NCI-H345 (cell line): ENCODE measurements around the gene ARVCF.
A peak's percentile ranks its signal among the peaks of the same experiment; 100 is the strongest.

Source experiments
- DNase-seq: peaks from one replicate; lab custom pipeline; 2025; lab: John Stamatoyannopoulos, UW

ARVCF gene

GRCh38 chr22:19986410-19987341 is 29.9 kb downstream of the ARVCF start:
- peak; percentile 74 for DNase-seq

DNA sequence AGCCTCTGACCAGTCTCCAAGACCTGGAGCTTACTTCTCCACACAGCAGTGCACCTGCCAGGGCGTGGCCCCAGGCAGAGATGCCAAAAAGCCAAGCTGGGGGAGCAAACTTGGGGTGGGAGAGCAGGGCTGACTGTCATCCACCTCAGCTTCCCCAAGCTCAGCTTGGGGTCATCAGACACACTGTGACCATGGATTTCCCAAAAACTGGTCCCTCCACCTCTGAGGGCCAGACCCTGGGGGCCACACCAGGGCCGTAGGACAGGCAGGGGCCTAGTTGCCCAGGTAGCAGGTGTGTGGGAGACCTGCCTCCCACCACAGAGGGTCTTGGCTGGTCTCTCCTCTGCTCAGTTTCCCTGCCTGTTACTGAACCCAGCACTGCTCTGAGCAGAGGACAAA is 30.6 kb downstream of the ARVCF start:
- DNase-seq = no peak

DNA sequence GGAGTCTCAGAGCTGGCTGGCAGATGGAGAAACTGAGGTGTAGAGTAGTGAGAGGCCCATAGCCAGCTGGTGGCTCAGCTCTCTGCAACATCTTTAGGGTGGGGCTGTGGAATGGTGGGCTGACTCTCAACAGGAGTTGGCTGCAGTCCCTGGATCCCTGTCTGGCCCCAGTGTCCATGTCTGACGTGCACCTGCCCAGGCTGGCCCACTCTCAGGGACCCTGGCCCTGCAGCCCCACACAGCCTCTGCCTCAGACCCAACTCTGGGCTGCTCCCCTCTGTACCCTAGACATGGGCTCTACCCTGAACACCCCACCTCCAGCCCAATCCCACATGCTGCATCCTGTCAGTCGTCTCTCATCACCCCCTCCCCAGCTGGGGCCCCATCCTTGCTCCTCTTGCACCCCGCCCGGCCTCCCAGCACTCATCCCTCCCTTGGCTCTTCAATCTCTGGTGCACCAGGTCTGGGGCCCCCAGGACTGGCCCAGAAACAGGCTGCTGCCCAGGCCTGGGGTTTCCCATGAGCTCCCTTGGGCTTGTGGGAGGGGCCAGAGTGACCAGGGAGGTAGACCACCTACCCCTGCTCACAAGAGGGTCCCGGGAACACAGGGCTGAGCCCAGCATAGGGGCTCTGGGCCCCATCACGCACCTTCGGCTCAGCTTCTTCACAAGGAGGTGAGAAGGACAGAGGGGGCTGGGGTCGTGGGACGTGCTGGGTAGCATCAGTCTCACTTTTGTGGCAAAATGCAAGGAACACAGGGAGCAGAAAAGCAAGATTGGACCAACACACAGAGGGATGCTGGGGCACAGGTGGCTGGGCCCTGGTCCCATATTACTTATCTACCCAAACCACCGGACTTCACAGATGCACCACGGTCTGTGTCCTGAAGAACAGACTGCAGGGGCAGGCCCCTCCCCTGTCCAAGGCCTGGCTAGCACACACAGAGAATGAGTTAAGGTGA is 31.5 kb downstream of the ARVCF start:
- DNase-seq = no peak

GRCh38 chr22:19984201-19984753 is 32.3 kb downstream of the ARVCF start:
- peak; percentile 20 for DNase-seq

DNA sequence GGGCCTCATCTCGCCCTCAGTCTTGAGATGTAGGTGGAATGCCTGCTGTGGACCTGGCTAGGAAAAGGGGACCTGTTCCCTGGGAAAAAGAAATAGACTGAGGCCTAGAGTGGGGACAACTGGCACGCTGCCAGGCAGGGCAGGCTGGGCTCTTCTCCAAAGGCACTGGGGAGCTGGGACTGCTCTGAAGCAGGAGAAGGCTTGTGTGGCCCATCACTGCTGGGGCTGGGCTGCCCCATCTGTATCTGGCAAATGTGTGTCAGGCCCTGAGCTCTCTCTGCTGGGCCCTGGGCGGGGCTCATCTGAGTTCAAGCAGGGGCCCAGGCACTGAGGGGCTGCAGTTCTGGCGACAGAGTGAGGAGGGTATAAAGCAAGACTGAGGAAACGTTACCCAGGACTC is 32.9 kb downstream of the ARVCF start:
- no peak for DNase-seq

DNA sequence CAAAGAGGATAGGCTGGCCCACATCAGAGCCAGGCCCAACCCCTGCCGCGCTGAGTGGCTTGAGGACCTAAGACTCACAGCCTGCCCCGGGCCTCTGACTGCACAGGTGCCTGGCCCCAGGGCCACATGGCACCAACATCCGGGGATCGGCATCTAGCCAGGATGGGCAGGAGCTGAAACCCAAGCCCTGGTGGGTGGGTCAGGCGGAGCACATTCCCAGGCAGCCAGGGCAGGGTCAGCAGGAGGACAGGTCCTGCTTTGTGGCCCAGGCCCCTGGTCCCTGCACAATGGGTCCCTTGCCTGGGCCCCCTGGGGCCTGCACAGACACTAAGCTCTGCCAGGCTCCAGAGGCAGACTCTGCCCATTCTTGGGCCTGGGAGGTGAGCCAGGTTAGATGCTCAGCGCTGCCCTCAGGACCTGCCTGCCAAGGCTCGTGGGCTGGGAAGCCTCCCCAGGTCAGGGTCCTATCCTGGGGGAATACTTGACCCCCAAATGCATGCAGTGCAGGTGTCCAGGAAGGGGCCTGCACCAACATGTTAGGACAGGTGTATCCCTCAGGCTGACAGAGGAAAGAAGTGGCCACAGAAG is 33.5 kb downstream of the ARVCF start:
- no peak for DNase-seq

- no peak for DNase-seq
Measured at GRCh38 chr22:19981961-19982920, 34.4 kb downstream of the ARVCF start.

- DNase-seq = no peak
Measured at GRCh38 chr22:19981171-19981960, 35.3 kb downstream of the ARVCF start.

GRCh38 chr22:19980766-19981165 is 35.9 kb downstream of the ARVCF start:
- DNase-seq = no peak

GRCh38 chr22:19979712-19980493 is 36.7 kb downstream of the ARVCF start:
- DNase-seq = no peak

DNA sequence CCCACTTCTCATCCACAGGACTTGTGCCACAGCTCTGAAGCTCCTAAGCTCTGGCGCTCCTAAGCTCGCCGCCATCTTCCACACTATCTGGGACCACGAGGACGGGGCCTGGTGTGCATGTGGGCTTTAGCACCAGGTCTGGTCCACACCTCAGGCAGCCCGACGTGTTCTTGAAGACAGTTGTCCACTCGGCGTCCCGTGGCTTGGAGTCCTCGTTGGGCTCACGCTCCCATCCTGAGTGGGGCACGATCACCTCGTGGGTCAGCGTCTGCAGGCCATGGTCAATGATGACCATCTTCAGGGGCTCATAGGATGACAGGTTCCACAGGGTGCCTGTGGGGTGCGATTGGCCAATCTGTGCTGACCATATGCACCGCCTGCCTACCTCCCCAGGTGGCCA is 37.9 kb downstream of the ARVCF start:
- no peak for DNase-seq

- no peak for DNase-seq
Measured at GRCh38 chr22:19977296-19978243, 39.1 kb downstream of the ARVCF start.

DNA sequence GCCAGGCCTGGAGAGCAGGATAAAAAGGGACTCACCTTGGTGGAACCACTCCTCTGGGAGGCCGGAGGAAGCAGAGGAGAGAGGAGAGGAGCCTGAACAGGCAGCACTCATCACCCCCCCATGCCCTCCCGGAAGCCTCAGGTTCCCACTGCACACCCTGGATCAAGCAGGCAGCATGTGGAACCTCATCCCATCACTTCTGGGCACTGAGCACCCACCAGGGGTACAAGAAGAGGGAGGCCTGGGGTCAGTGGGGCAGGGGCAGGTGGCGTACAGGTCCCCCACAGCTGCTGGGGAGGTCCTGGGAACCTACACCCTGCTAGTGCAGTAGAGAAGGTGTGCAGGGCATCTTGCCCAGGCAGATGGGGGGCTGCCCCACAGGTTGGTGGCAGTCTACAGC is 40.0 kb downstream of the ARVCF start:
- no peak for DNase-seq

DNA sequence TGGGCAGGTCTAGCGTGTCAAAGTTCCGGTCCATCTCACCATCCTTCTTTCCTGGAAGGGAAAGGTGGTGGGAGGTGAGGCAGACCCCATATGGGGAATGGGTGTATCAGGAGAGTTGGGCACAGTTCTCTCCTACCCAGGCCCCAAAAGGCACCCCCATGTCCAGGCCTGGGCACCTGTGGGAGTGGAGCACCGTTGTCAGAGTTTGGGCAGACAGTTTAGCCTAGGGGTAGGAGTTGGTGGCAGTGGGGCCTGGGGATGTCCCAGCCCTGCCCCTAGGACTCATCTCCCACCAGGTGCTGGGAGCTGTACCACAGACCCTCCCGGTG is 41.0 kb downstream of the ARVCF start:
- no peak for DNase-seq

DNA sequence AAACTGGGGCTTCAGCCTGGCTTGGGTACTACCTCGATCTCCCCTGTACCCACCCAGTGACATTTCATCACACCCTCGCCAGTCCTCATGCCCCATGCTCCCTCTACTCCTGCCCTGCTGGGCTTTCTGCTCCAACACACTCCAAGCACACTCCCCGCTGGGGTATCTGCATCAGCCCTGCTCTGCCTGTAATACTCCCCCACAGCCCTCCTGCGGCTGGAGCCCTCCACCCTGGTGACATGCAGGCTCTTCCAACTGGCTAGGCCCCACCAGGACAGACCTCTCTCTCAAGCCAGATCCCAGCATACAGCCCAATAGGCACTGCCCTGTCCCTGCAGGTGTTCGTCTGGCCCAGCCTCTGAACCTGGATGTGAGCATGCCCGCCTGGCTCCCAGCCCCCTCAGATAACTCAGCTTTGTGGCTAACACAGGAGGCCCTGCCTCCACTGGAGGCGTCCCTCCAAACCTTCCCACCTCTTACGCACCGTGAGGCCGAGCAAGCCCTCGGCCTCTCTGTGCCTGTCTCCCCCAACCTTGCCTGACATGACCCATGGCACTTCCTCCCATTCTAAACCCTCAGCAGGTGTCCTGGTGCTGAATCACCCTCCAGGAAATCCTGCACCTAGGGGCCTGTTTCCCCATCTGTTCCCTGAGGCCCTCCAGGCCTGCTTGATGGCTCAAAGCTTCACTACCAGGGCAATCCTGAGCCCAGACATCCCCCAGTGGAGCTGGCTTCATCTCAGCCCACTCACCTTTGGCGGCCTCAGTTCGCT is 41.5 kb downstream of the ARVCF start:
- DNase-seq = peak; percentile 77

DNA sequence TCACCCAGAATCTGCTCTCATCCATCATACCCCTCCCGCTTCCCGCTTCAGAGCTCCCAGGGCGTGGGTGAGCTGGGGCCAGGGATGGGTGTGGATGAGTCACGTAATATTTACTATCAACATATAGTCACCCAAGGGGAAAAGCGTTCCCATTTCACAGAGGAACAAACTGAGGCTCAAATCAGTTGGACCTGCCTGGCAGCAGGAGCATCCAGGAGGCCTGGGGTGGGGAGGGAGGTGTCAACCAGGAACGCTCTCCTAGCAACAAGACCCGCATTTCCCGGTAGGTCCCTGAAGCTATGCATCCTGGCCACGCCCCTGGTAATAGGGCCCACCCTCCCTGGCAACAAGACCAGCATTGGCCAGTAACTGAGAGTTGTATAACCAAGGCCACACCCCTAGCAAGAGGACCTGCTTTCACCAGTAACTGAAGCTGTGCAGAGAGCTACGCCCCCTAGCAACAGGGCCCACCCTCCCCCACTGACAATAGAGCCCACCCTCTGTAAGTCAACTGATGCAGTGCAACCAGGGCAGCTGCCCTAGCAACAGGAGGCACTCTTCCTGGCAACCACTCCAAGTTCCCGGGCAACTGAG is 42.3 kb downstream of the ARVCF start:
- DNase-seq = peak; percentile 91
